DND-41 (cell line): Measurements from ENCODE around the gene POLE3.

ENCODE experiments used
- EZH2 ChIP-seq: IDR thresholded peaks from 3 replicates; pipeline ENCODE4 v1.6.1; 2012; ENCODE audit warnings: borderline replicate concordance, low read depth, mild to moderate bottlenecking, moderate library complexity, low read length, inconsistent platforms; ENCODE audit not compliant: severe bottlenecking
- TF ChIP-seq, protein P1 (sequence below): IDR thresholded peaks from 2 replicates; pipeline ENCODE4 v1.5.1; 2012; ENCODE audit warnings: borderline replicate concordance, low read length, moderate library complexity, mild to moderate bottlenecking; ENCODE audit not compliant: poor library complexity, severe bottlenecking; ENCODE audit errors: extremely low read depth

DNA sequence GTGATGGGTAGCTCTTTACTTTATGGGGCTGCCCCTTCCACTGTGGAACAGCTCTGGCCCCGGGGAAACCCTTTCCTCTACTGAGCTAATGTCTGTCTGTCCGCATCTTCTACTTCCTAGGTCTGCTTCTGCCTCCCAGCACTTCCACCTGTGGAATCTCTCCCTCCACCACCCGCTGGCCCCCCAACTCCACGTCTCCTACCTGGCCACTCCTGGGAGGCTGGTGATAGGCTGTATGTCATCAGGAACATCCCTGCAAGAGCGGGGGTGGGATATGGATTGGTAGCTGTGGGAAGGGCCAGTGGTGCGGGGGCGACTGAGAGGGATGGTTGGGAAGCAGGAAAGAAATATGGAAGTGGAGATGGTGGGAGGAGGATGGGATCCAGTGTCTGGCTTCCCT, 18.6 kb downstream of the POLE3 start:
- TF ChIP-seq, protein P1, sequence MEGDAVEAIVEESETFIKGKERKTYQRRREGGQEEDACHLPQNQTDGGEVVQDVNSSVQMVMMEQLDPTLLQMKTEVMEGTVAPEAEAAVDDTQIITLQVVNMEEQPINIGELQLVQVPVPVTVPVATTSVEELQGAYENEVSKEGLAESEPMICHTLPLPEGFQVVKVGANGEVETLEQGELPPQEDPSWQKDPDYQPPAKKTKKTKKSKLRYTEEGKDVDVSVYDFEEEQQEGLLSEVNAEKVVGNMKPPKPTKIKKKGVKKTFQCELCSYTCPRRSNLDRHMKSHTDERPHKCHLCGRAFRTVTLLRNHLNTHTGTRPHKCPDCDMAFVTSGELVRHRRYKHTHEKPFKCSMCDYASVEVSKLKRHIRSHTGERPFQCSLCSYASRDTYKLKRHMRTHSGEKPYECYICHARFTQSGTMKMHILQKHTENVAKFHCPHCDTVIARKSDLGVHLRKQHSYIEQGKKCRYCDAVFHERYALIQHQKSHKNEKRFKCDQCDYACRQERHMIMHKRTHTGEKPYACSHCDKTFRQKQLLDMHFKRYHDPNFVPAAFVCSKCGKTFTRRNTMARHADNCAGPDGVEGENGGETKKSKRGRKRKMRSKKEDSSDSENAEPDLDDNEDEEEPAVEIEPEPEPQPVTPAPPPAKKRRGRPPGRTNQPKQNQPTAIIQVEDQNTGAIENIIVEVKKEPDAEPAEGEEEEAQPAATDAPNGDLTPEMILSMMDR: no peak
- no peak for TF ChIP-seq EZH2
